Right ventricle myocardium superior (tissue), 1 donor: ENCODE data around the gene EIF1AD. TPM values are rescaled to one million over a fixed set of nuclear protein-coding genes. Genes with fewer than 3 reads are reported as not detected.
A peak's percentile ranks its signal among the peaks of the same experiment; 100 is the strongest.

Experiments
- ATAC-seq: fragments of 200-7000 bp; cut with Tn5 transposase; one replicate; pipeline ENCODE4 v1.9.1; 2020; ENCODE audit warnings: mild to moderate bottlenecking; ENCODE audit not compliant: poor library complexity
- DNase-seq: peaks from one replicate; pipeline ENCODE4 v3.0.0-alpha.2; 2020
- intact Hi-C: fragments of 100-400 bp; cut with DNase I; formaldehyde crosslinking; loops from one replicate; pipeline ENCODE4 v1.11.2; 2022
- long read RNA-seq: library from polyadenylated mRNA; unstranded; transcript quantifications from one replicate; pipeline ENCODE4 v2.0.0, GENCODE V29; 2021
- total RNA-seq: library from RNA; stranded (reverse); fragmentation: NEBNext Ultra II Directional; extraction: Animal tissue kit (Norgen Biotek cat#: 25700); gene quantifications from one replicate; pipeline ENCODE4 v1.2.1, GENCODE V29; 2021
- donor health status: DM: no; HTN: yes; CAD: no; lungs with severe emphysema.

EIF1AD gene
- total RNA-seq, result 20.1 TPM
- long read RNA-seq, partial matches to known transcripts, result 2 of 11 reads
- long read RNA-seq, other reads (novel, unspliced or antisense), result 5 of 11 reads

- ATAC-seq (peak; percentile 93), DNase-seq (peak; percentile 92)
- intact Hi-C loops, result no loop called here
These were observed at the start of gene EIF1AD, which contains the start of gene BANF1 for GRCh38 chr11:66001942-66002647. TSS of gene EIF1AD (minus strand) at chr11:66002157. CDS start at chr11:66000389, 1,768 bp downstream. TSS of gene BANF1 (plus strand) at chr11:66002503. CDS start at chr11:66003251, 748 bp downstream.

- DNase-seq (no peak), ATAC-seq (no peak)
- intact Hi-C loops, result no loop called here
These were observed 49.4 kb upstream of the EIF1AD start for GRCh38 chr11:66051371-66051765.

GRCh38 chr11:66050581-66051231 is 48.7 kb upstream of the EIF1AD start:
- no peak for ATAC-seq
- intact Hi-C loops, result no loop called here

GRCh38 chr11:66048547-66049323 is 46.8 kb upstream of the EIF1AD start, which contains the start of gene GAL3ST3:
TSS of gene GAL3ST3 (minus strand) at chr11:66049161. CDS start at chr11:66045415, 3,746 bp downstream.
- intact Hi-C loops, result no loop called here
- no peak for ATAC-seq
- no peak for DNase-seq

More at GRCh38 chr11:66050581-66051231, 48.7 kb upstream of the EIF1AD start:
- no peak for DNase-seq

- ATAC-seq, result no peak
- intact Hi-C loops, result no loop called here
- no peak for DNase-seq
These were observed 45.8 kb upstream of the EIF1AD start for GRCh38 chr11:66047541-66048365.

- no peak for DNase-seq
- no peak for ATAC-seq
- intact Hi-C loops, result no loop called here
These were observed 44.9 kb upstream of the EIF1AD start for GRCh38 chr11:66046901-66047300.

- peak; percentile 80 for DNase-seq
- peak; percentile 80 for ATAC-seq
- intact Hi-C loops, result no loop called here
These were observed 43.3 kb upstream of the EIF1AD start for GRCh38 chr11:66045177-66045639.

GRCh38 chr11:66044757-66045156 is 42.8 kb upstream of the EIF1AD start:
- intact Hi-C loops, result no loop called here
- ATAC-seq, result no peak

GRCh38 chr11:66042996-66043906 is 41.3 kb upstream of the EIF1AD start:
- no peak for DNase-seq
- intact Hi-C loops, result no loop called here
- ATAC-seq, result no peak

More at GRCh38 chr11:66044757-66045156, 42.8 kb upstream of the EIF1AD start:
- no peak for DNase-seq

- intact Hi-C loops, result no loop called here
- no peak for ATAC-seq
- no peak for DNase-seq
These were observed 40.5 kb upstream of the EIF1AD start for GRCh38 chr11:66042227-66042995.

- ATAC-seq (no peak), DNase-seq (no peak)
- intact Hi-C loops, result no loop called here
These were observed 37.8 kb upstream of the EIF1AD start for GRCh38 chr11:66039765-66040164.

- ATAC-seq (no peak), DNase-seq (no peak)
- intact Hi-C loops, result no loop called here
These were observed 35.4 kb upstream of the EIF1AD start for GRCh38 chr11:66037327-66037726.

- intact Hi-C loops, result no loop called here
- DNase-seq, result no peak
- no peak for ATAC-seq
These were observed 34.4 kb upstream of the EIF1AD start for GRCh38 chr11:66036334-66036710.

GRCh38 chr11:66035653-66036333 is 33.8 kb upstream of the EIF1AD start:
- ATAC-seq (peak; percentile 55), DNase-seq (no peak)
- intact Hi-C loops, result no loop called here

GRCh38 chr11:66032957-66033735 is 31.2 kb upstream of the EIF1AD start:
- intact Hi-C loops, result no loop called here
- ATAC-seq (no peak), DNase-seq (no peak)
